B cell (primary cell): ENCODE data around the gene PRLH. TPM values are rescaled to one million over a fixed set of nuclear protein-coding genes. Genes with fewer than 3 reads are reported as not detected.

Experiments
- ATAC-seq: fragments of 200-7000 bp; cut with Tn5 transposase; one replicate; pipeline ENCODE4 v1.10.0; 2021; ENCODE audit warnings: low read depth, mild to moderate bottlenecking, moderate number of reproducible peaks, moderate library complexity
- CTCF ChIA-PET: fragments of 350-600 bp; sonication (Branson Sonifier 250); formaldehyde crosslinking; loops from one replicate; lab custom pipeline; 2021; ENCODE audit warnings: antibody characterized with exemption, inconsistent platforms; lab: Charles Lee
- POLR2A ChIA-PET: fragments of 350-600 bp; sonication (Branson Sonifier 250); formaldehyde crosslinking; loops from one replicate; lab custom pipeline; 2021; ENCODE audit warnings: antibody characterized with exemption; lab: Charles Lee
- DNase-seq: peaks from one replicate; pipeline ENCODE4 v3.0.0; 2013
- H2AFZ ChIP-seq: 2 replicates; pipeline ENCODE4 v1.6.1; 2012; ENCODE audit warnings: mild to moderate bottlenecking, low read depth, low read length; ENCODE audit not compliant: insufficient read depth, poor library complexity, severe bottlenecking
- H3K27ac ChIP-seq, 2 donors: 1 replicate in 1 of 2; 2 replicates in 1 of 2; pipeline ENCODE4 v1.5.1; 2012 to 2013; ENCODE audit warnings: low read length in 2 of 2, mild to moderate bottlenecking in 2 of 2, moderate library complexity in 1 of 2
- H3K27me3 ChIP-seq, 4 experiments: fragments of 200-600 bp in 1 of 4; sonication (generic) in 1 of 4; replicated peaks in 1 of 4; 1 replicate in 2 of 4; 2 replicates in 2 of 4; pipeline versions ENCODE4 v1.6.1 to v1.7.0; 2013 to 2016; ENCODE audit warnings: low read length in 3 of 4, mild to moderate bottlenecking in 2 of 4, mixed read lengths in 1 of 4, moderate library complexity in 1 of 4; ENCODE audit not compliant: insufficient read depth in 4 of 4, control insufficient read depth in 3 of 4; ENCODE audit errors: control extremely low read depth in 1 of 4
- H3K36me3 ChIP-seq, 2 experiments: replicated peaks in 1 of 2; 1 replicate in 1 of 2; 2 replicates in 1 of 2; pipeline versions ENCODE4 v1.6.1 to v1.7.1; 2013; ENCODE audit warnings: low read length in 1 of 2; ENCODE audit not compliant: insufficient read depth in 2 of 2, control insufficient read depth in 1 of 2; ENCODE audit errors: control extremely low read depth in 1 of 2, extremely low read depth in 1 of 2
- H3K4me1 ChIP-seq, 2 donors: fragments of 200-600 bp in 1 of 2; sonication (generic) in 1 of 2; 1 replicate in 1 of 2; 2 replicates in 1 of 2; pipeline versions ENCODE4 v1.5.1 to v1.6.1; 2013 to 2017; ENCODE audit warnings: low read length in 2 of 2; ENCODE audit not compliant: control insufficient read depth in 2 of 2, insufficient read depth in 2 of 2
- H3K4me2 ChIP-seq: replicated peaks from 2 replicates; pipeline ENCODE3; 2012; ENCODE audit warnings: mild to moderate bottlenecking, low read depth, low read length; ENCODE audit not compliant: poor library complexity, severe bottlenecking
- H3K4me3 ChIP-seq, 5 experiments: fragments of 200-600 bp in 1 of 5; sonication (generic) in 1 of 5; 1 replicate in 3 of 5; 2 replicates in 2 of 5; pipeline versions ENCODE4 v1.5.1 to v1.7.0; 2011 to 2016; ENCODE audit warnings: low read length in 4 of 5, mild to moderate bottlenecking in 4 of 5, low read depth in 2 of 5, control low read depth in 1 of 5, moderate library complexity in 1 of 5; ENCODE audit not compliant: insufficient read depth in 1 of 5; ENCODE audit errors: control extremely low read depth in 1 of 5, extremely low read depth in 1 of 5
- H3K79me2 ChIP-seq: fragments of 200-600 bp; sonication (generic); one replicate; pipeline ENCODE4 v1.6.0; 2016; ENCODE audit warnings: low read length; ENCODE audit not compliant: control insufficient read depth, insufficient read depth
- H3K9ac ChIP-seq: fragments of 200-600 bp; sonication (generic); 2 replicates; pipeline ENCODE4 v1.6.1; 2017; ENCODE audit warnings: mild to moderate bottlenecking, low read length, moderate library complexity
- H3K9me3 ChIP-seq, 3 donors: one replicate each; pipeline versions ENCODE4 v1.6.1 to v1.7.1; 2013; ENCODE audit warnings: low read length in 2 of 3; ENCODE audit not compliant: control insufficient read depth in 2 of 3, insufficient read depth in 1 of 3; ENCODE audit errors: control extremely low read depth in 1 of 3
- H4K20me1 ChIP-seq: 2 replicates; pipeline ENCODE4 v1.6.0; 2012; ENCODE audit warnings: mild to moderate bottlenecking, low read length; ENCODE audit not compliant: insufficient read depth, control insufficient read depth, poor library complexity, severe bottlenecking
- H3K27ac Mint-ChIP-seq: one replicate; pipeline ENCODE4 v1.8.0; 2021; ENCODE audit warnings: mixed read lengths
- H3K27me3 Mint-ChIP-seq: one replicate; pipeline ENCODE4 v1.8.0; 2021; ENCODE audit warnings: mixed read lengths
- H3K4me1 Mint-ChIP-seq: one replicate; pipeline ENCODE4 v1.8.0; 2021; ENCODE audit warnings: mixed read lengths
- H3K4me3 Mint-ChIP-seq: one replicate; pipeline ENCODE4 v1.8.0; 2021; ENCODE audit warnings: mixed read lengths
- H3K9me3 Mint-ChIP-seq: one replicate; pipeline ENCODE4 v1.8.0; 2022; ENCODE audit warnings: mixed read lengths; ENCODE audit not compliant: insufficient read depth
- EZH2 ChIP-seq: IDR thresholded peaks from 2 replicates; pipeline ENCODE4 v1.6.1; 2012; ENCODE audit warnings: borderline replicate concordance, low read depth, mild to moderate bottlenecking, moderate library complexity, low read length; ENCODE audit not compliant: insufficient read depth, poor library complexity, severe bottlenecking
- WGBS: methylation state at CpG from one replicate; pipeline ENCODE4 v1.1.5; 2013; ENCODE audit warnings: missing lambda C conversion rate; ENCODE audit not compliant: insufficient coverage; 5-methylcytosine and 5-hydroxymethylcytosine counted together
- intact Hi-C: fragments of 100-400 bp; cut with micrococcal nuclease; formaldehyde crosslinking; loops from one replicate; pipeline ENCODE4 v1.10.0; 2022
- polyA plus RNA-seq: library from polyadenylated mRNA; depleted of rRNA; stranded (reverse); fragments of >200 nt; gene quantifications from 2 replicates; pipeline ENCODE4 v1.2.3, GENCODE V29; 2012
- total RNA-seq, 2 donors: library from RNA; stranded (reverse); fragments of 120-200 nt in 1 of 2; gene quantifications; 1 replicate in 1 of 2; 2 replicates in 1 of 2; pipeline versions ENCODE4 v1.2.3 to v1.2.4, GENCODE V29; 2013 to 2022
- TF ChIP-seq, protein P1 (sequence below): fragments of 200-600 bp; IDR thresholded peaks from one replicate; pipeline ENCODE4 v1.8.0; 2022; ENCODE audit warnings: antibody characterized with exemption, mild to moderate bottlenecking

The PRLH gene
- total and polyA plus RNA-seq, 2 donors (not counting 1 experiment from before 2014, with no cell fraction given) = not detected

DNA sequence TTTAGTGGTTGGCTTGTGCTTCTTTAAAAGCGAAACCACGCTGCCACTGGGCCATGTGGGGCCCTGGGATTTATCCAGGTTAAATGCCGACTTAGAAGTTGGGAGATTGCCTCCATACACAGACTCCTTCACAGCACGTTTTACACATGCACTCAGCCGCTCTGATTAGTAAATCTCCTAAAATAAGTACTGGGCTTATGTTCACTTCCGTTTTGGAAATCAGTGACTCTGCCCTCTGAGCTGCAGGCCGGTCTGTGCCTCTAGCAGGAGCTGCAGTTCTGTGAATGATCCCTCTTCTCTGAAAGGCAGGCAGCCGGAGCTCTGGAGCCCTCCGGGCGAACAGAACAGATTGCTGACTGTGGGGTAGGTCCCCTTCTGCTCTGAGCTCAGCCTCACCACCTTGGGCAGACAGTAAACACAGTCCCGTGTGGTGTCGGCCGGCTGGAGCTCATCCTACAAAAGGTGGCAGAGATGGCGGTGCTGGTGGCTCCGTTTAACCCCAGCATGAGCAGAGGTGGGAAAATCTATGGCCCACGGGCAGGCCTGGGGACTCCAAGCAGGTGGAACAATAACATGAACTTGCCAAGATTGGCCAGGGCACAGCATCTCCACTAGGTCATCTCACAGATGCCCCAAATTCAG is 34.0 kb downstream of the PRLH start:
- Histone ChIP-seq H3K4me3 (no peak overlapping the region), H2AFZ (no peak overlapping the region), H3K9ac (no peak overlapping the region), H4K20me1 (no peaks in the 10 kb centered on the region), H3K9me3 (no peaks in the 10 kb centered on the region), H3K27ac (no peak overlapping the region), H3K36me3 (no peaks in the 10 kb centered on the region), H3K4me2 (no peak overlapping the region), H3K4me1 (peaks cover 19 to 21% of the 10 kb centered on the region in 2 donors), H3K79me2 (no peaks in the 10 kb centered on the region), H3K27me3 (no peaks in the 10 kb centered on the region)
- 90% methylated on average over 13 of the region's 16 CpGs for WGBS
- ChIA-PET POLR2A (no interaction called here), CTCF (interaction anchor here (1.2 to 3.7 kb wide), 3 partner anchors 29 to 145 kb away, joined by 3 to 14 read pairs (median 4); no protein-coding TSS in a partner anchor)
- DNase-seq (no peak), ATAC-seq (no peak)
- Mint-ChIP-seq H3K4me3 (no peak overlapping the region), H3K4me1 (peaks cover 27% of the 10 kb centered on the region), H3K27ac (no peak overlapping the region), H3K27me3 (no peaks in the 10 kb centered on the region), H3K9me3 (no peaks in the 10 kb centered on the region)
- TF ChIP-seq, protein P1, sequence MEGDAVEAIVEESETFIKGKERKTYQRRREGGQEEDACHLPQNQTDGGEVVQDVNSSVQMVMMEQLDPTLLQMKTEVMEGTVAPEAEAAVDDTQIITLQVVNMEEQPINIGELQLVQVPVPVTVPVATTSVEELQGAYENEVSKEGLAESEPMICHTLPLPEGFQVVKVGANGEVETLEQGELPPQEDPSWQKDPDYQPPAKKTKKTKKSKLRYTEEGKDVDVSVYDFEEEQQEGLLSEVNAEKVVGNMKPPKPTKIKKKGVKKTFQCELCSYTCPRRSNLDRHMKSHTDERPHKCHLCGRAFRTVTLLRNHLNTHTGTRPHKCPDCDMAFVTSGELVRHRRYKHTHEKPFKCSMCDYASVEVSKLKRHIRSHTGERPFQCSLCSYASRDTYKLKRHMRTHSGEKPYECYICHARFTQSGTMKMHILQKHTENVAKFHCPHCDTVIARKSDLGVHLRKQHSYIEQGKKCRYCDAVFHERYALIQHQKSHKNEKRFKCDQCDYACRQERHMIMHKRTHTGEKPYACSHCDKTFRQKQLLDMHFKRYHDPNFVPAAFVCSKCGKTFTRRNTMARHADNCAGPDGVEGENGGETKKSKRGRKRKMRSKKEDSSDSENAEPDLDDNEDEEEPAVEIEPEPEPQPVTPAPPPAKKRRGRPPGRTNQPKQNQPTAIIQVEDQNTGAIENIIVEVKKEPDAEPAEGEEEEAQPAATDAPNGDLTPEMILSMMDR = no peak
- TF ChIP-seq EZH2 = no peak
- intact Hi-C loops = loop anchor here (5.0 kb wide), 1 partner anchor 97 kb away; no protein-coding TSS in a partner anchor

DNA sequence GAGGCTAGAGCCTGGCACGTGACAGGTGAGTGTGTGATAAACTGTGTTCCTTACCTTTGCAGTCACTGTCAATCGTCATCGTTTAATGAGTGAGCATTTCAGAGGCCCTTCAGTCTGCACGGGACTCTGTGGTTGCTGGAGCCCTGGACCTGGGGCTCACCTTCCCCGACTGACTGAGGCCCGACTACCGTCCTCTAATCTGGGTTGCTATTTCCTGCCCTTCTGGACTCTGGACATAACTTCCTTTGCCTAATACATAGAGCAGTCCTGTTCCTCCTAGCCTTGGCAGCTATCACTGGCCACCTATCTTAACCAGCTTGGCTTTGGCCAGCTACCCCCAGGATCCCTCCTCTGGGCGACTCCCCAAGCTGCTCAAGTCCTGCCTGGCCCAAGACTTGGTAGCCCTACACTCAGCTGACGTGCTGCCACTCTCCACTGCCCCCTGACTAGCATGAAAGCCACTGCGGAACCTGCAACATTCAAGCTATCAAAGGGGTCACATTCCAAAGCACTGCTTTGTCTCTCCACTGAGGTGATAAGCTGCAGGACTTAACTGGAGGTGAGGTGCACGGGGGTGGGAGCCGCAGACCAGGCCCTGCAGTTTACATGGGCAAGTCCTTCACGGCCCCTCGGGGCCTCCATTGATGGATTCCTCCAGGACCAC is 35.2 kb downstream of the PRLH start:
- DNase-seq (no peak), ATAC-seq (no peak)
- Mint-ChIP-seq H3K9me3 (no peaks in the 10 kb centered on the region), H3K27ac (peak overlapping the region; percentile 50), H3K4me1 (peaks cover 26% of the 10 kb centered on the region), H3K4me3 (no peak overlapping the region), H3K27me3 (no peaks in the 10 kb centered on the region)
- CTCF ChIA-PET = interaction anchor here (0.8 to 3.7 kb wide), 6 partner anchors 29 to 145 kb away, joined by 3 to 20 read pairs (median 4); no protein-coding TSS in a partner anchor
- Histone ChIP-seq H3K9me3 (no peaks in the 10 kb centered on the region), H2AFZ (no peak overlapping the region), H3K27ac (no peak overlapping the region), H3K4me3 (no peak overlapping the region), H3K27me3 (no peaks in the 10 kb centered on the region), H4K20me1 (no peaks in the 10 kb centered on the region), H3K4me2 (no peak overlapping the region), H3K9ac (no peak overlapping the region), H3K36me3 (no peaks in the 10 kb centered on the region), H3K79me2 (no peaks in the 10 kb centered on the region), H3K4me1 (peaks cover 19 to 21% of the 10 kb centered on the region in 2 donors)
- intact Hi-C loops = loop anchor here (5.0 kb wide), 1 partner anchor 96 kb away; no protein-coding TSS in a partner anchor
- no peak for TF ChIP-seq EZH2
- TF ChIP-seq, protein P1 = no peak
- whole genome bisulfite sequencing = 92% methylated on average over 14 of the region's 14 CpGs
- POLR2A ChIA-PET = interaction anchor here (0.6 kb wide), 1 partner anchor 86 kb away, joined by 9 read pairs; no protein-coding TSS in a partner anchor
